NCI-H345 treated with DMSO at 0.1 percent for 48 hours (cell line): ENCODE measurements around the gene TRPC3.
"Not testable (repeated sequence)": the region's sequence is repeated elsewhere in the genome, so short reads cannot be mapped to it uniquely, and the experiment has no call there.

Experiments
- DNase-seq: peaks from one replicate; lab custom pipeline; 2025; ENCODE audit not compliant: unreplicated experiment; lab: John Stamatoyannopoulos, UW

The TRPC3 gene

GRCh38 chr4:121950212-121950679 is 1.6 kb downstream of the TRPC3 start:
- peak; percentile 51 for DNase-seq

- DNase-seq, result no peak
These were observed 5.2 kb downstream of the TRPC3 start for GRCh38 chr4:121946644-121947043.

- DNase-seq, result no peak
These were observed 7.9 kb downstream of the TRPC3 start for GRCh38 chr4:121943941-121944340.

- DNase-seq, result no peak
These were observed 12.2 kb downstream of the TRPC3 start for GRCh38 chr4:121939690-121940089.

GRCh38 chr4:121938282-121939092 is 13.4 kb downstream of the TRPC3 start:
- DNase-seq, result no peak

- no peak for DNase-seq
These were observed 15.8 kb downstream of the TRPC3 start for GRCh38 chr4:121936101-121936500.

- DNase-seq, result no peak
These were observed 17.2 kb downstream of the TRPC3 start for GRCh38 chr4:121934635-121935034.

- DNase-seq, result no peak
These were observed 19.5 kb downstream of the TRPC3 start for GRCh38 chr4:121932212-121932974.

- DNase-seq, result no peak
These were observed 21.6 kb downstream of the TRPC3 start for GRCh38 chr4:121930304-121930703.

- DNase-seq, result no peak
These were observed 23.9 kb downstream of the TRPC3 start for GRCh38 chr4:121927948-121928347.

- not testable (repeated sequence) for DNase-seq
These were observed 25.4 kb downstream of the TRPC3 start for GRCh38 chr4:121926490-121926889.

- DNase-seq, result no peak
These were observed 28.6 kb downstream of the TRPC3 start for GRCh38 chr4:121923306-121923705.

GRCh38 chr4:121913667-121914066 is 38.2 kb downstream of the TRPC3 start:
- DNase-seq, result no peak

GRCh38 chr4:121908346-121908745 is 43.5 kb downstream of the TRPC3 start:
- no peak for DNase-seq

- peak; percentile 10 for DNase-seq
These were observed 51.5 kb downstream of the TRPC3 start for GRCh38 chr4:121900132-121900983.

- DNase-seq, result no peak
These were observed 53.7 kb downstream of the TRPC3 start for GRCh38 chr4:121898150-121898549.

GRCh38 chr4:121888134-121888533 is 63.7 kb downstream of the TRPC3 start:
- no peak for DNase-seq

- no peak for DNase-seq
These were observed 66.7 kb downstream of the TRPC3 start for GRCh38 chr4:121885115-121885514.

GRCh38 chr4:121881158-121881557 is 70.7 kb downstream of the TRPC3 start:
- no peak for DNase-seq

GRCh38 chr4:121879135-121879534 is 72.7 kb downstream of the TRPC3 start:
- DNase-seq, result no peak
